HL-60/S4 treated with phorbol 12-myristate 13-acetate at 8.2 ng/mL for 4 days and 3 days (cell line): ENCODE results near the gene MAFF.
"Not testable (repeated sequence)": the region's sequence is repeated elsewhere in the genome, so short reads cannot be mapped to it uniquely, and the experiment has no call there.

Experiments used
- in situ Hi-C: fragments of 300-500 bp; cut with MboI; formaldehyde crosslinking; loops from 2 replicates; pipeline ENCODE4 v1.15.0; 2022; ENCODE audit warnings: low sequenced_read_pairs

Gene MAFF

DNA sequence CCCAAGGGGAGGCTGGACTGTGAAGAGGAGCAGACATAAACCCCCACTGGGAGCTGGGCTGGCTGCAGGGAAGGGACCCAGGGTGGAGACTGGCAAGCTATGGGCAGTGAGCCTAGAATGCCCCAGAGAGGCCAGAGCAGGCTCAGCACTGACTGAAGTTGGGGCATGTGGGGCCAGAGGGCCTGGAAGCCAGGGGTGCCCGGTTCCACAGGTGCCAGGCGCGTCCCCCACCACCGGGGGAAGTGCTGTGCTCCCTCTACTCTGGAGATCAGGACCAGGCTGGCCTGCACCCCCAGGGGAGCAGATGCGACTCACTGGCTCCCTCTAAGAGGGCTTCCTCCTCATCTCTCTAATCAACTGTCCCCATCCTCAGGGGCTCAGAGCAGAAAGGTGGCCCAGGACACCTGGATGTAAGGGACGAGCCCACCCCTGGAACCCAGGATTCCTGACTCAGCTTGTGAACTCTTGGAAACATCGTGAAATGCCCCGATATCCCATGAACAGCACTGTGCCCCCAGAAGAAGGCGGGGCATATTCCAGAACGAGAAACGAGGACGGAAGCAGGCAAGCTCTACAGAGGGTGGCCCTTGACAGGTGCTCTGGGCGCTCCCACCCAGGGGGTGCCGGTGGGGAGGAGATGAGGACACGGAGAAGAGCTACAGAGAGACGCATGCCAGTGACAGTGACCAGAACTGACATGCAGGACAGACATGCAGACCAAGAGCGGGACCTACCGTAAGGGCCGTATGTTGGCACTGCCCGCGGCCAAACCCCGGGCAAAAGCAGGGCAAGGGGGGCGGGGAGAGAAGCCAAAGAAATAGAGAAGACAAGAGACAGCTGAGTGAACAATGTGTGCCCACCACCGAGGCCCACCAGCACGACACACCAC lies 20.4 kb downstream of the MAFF start:
- in situ Hi-C loops = no loop called here

DNA sequence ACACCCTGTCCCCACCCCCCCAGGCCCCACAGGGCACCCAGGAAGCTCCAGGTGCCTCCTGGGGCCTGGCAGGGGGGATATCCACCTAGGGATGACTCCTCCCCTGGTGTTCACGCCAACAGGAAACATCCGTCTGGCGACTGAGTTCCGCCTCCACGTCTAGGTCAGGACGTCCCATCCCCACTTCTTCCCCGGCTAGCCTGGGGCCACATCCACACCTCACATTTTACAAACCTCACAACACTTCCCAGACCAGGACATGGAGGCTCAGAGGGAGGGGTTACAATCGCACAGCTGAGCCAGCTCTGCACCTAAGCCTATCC lies 21.0 kb downstream of the MAFF start:
- in situ Hi-C loops = no loop called here

DNA sequence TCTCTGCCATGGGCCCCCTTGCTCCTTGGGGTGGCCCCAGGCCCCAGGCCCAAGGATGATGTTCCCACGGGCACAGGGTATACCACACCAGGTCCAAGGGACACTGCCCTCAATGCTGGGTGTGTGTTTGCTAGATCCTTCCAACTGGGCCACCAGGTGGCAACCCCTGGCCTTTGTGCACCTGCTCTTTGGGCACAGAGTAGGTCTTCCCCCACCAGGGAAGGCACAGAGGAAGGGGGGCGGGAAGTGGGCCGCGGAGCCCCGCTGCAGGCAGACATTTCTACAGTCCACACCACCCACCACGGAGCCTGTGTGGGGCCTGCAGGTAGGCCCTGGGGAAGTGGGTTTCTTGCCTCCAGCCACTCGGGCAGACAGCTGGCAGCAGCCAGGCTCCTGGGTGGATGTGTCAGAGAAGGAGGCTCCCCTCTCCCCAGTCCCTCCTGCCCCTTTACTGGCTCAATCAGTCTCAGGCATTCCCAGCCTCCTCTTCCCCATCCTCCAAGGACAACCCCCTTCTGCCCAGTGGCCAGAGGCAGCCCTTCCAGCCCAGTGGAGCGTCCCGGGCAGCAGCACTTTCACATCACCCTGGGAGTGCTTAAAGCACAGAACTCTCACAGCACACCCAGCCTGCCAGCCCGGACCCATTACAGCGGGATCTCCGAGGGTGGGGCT lies 21.6 kb downstream of the MAFF start:
- in situ Hi-C loops = no loop called here

DNA sequence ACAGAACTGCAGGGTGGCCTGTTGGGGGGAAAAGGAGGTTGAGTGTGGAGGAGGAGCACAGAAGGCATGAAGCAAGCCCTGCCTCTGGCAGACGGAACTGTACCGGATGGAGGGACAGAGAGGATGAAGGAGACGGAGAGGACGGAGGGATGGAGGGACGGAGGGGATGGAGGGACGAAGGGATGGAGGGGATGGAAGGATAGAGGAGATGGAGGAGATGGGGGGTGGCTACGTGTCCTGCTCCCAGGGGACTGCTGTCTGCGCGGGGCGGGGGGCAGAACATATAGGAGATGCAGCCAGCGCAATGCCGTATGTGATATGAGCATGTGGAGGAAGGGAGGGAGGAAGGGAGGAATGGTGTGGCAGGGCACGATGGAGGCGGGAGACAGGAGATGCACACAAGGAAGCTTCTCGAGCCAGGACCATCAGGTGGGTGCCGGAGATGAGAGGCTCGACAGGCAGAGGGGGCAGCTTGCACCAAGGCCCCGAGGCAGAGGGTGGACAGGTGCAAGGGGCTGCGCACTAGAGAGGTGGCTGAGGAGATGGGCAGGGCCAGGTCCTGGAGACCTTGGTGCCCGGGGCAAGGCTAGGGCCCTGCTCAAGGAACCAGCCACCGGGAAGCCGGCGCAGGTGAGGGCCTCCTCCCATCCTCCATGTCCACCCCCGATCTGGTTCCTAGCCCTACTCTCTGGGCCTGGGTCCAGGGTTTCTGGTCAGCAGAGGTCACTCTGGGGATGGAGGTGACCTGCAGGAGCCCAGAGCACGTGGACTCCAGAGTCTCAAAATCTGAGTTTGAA lies 25.3 kb downstream of the MAFF start:
- in situ Hi-C loops = no loop called here

DNA sequence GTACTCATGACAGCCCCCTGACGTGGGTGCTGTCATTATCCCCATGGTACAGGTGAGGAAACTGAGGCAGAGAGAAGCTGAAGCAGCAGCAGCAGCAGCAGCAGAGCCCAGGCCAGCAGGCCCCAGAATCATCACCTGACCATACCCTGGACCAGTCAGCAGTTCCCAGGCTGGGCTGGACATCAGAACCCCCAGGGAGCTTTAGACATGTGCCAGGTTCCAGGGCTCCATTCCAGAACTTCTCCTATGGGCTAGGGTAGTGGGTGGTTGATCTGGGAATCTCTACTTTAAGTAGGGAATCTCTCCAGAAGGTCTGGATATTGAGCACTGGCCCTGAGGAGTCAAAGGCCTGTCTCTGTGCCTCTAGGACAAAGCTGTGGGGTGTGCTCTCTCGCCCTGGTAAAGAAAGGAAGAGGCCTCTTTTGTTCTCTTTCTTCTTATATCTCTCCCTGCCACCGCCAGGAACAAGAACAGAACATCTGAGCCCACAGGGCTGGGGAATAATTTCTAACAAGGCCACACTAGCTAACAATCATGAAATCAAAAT lies 26.6 kb downstream of the MAFF start:
- in situ Hi-C loops = no loop called here

DNA sequence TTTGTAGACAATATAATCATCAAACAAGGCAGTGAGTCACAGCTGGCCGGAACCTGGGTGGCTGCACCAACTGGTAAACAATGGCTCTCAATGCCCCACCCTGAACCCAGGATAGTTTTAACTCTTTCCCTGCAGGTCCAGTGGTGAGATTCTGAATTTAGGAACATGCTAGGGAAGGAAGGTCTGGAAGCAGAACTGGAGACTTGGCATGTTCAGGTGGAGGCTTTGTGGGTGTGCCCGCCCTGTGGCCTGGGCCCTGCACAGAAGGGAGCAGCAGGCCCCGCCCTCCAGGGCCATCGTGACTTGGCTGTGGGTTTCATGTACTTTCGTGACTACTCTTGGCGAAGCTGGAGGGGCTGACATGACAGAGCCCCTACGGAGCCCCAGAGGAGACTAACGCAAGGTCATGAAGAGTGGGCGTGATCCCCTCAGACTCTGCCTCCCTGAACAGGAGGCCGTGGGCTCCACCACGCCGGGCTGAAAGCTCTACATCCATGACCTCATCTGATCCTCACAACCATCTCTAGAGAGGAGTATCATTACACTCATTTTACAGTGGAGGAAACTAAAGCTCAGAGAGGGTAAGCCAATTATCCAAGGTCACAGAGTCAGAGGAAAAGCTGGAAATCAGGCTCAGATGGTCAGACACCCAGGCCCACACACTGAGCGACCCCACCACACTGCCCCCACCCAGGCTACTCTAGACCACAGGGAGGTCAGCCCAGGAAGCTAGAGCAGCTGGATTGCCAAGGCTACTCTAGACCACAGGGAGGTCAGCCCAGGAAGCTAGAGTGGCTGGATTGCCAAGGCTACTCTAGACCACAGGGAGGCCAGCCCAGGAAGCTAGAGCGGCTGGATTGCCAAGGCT lies 27.3 kb downstream of the MAFF start:
- in situ Hi-C loops = no loop called here

DNA sequence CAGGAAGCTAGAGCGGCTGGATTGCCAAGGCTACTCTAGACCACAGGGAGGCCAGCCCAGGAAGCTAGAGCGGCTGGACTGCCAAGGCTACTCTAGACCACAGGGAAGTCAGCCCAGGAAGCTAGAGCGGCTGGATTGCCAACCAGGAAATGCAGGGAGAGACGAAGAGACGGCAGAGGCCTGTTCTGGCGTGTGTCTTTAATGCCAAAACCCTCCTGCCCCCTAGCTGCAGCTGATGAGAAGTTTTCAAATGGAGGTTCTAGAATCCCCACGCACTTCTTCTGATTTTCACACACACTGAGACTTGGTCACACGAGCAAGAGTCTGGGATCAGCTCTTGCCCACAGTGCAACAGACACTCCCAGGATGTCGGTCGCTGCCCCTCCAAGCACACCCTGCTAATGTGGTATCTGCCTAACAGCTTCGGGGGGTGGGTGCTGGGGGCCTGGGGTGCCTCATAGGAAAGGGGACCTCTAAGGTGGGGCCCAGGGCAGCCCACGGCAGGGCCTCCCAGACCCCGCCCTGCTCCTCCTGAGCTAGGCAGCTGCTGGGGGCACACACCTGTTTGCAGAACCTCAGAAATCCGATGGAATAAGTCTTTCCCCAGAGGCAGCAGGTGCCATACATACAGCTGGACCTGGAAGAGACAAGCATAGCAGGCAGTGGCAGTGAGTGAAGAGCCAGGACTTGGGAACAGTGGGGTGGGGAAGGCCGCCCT lies 28.5 kb downstream of the MAFF start:
- in situ Hi-C loops = no loop called here

DNA sequence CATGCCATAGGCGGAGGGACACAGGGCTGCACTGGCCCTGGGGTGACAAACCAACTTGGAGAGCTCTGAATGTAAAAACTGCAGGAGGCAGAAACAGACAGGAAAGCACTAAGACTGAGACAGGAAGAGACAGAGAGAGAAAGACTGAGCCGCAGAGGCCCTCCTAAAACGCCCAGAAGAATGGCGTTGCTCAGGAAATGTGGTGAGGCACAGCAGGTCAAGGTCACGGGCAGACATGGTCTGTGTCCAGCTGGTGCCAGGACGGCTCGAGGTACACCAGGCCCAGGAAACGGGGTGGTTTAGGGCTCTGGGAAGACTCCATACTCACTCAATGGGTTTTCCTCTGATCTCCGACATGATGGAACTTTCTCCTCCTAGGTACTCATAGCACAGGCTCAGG lies 29.1 kb downstream of the MAFF start:
- in situ Hi-C loops = no loop called here

DNA sequence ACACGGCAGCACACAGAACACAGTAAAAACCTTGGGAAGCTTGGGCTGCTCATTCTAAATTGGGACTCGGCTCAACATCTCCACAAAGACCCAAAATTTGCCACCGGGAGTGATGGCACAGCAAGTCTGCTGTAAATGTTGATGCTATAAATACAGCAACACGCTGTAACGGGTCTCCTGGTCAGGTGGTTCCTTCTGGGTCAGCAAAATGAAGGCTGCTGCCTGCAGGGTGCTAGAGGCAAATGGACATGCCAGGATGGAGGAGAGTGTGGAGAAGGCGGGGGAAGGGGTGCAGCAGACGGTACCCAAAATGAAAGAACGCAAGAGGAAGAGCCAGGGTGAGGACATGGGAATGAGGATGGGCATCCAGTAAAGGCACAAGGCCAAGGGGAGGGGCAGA lies 30.4 kb downstream of the MAFF start:
- in situ Hi-C loops = no loop called here

DNA sequence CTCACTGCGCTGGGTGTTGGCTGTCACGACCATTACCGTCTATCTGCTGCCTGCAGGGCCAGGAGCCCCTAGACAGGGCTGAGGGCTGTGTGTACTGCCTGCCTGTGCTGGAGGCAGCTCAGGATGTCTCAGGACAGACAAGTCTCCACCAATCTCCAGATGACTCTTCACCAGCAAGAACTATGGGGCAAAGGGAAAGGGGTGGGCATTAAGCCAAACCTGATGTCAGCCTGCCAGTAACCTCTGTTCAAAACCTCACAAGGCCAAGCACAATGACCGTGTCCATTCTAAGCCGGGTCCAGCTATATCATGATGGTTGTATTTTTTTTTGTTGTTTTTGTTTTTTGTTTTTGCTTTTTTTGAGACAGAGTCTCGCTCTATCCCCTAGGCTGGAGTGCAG lies 31.6 kb downstream of the MAFF start:
- in situ Hi-C loops = no loop called here

DNA sequence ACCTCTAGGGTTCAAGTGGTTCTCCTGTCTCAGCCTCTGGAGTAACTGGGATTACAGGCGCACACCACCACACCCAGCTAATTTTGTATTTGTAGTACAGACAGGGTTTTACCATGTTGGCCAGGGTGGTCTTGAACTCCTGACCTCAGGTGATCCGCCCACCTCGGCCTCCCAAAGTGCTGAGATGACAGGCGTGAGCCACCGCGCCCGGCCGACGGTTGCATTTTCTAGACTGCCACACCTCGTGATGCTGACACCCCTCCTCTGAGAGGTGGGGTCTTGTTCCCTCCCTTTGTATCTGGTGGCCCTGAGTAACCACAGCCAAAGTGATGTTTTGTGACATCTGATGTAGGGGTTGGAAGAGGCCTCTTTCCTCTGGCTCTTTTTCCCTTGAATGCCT lies 32.1 kb downstream of the MAFF start:
- in situ Hi-C loops = not testable (repeated sequence)

DNA sequence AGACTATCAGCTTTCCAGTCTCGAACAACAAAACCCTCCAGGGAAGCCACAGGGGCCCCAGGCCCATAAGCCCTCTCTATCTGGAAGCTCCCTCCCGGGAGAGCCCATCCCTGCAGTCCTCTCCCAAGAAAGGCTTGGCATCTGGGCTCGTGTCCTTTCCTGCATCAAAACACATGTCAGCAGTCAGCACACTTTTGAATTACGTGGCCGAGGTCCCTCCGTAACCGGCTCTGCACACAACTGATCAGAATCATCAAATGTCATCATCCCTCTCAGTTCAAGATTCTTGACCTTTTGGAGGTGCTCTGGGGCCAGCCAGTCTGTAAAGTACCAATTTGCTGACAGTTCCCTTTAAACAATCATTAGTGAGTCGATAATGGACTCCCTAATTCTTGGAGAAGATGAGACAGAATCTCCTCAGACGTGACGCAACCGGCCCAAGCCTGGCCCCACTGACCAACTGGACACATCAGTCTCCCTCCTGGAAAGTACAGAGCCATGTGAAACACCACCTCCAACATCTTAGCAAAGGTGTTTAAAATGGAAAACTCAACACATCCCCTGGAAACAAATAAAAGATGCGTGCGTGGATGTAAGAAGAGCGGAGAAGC lies 33.6 kb downstream of the MAFF start:
- in situ Hi-C loops = no loop called here

DNA sequence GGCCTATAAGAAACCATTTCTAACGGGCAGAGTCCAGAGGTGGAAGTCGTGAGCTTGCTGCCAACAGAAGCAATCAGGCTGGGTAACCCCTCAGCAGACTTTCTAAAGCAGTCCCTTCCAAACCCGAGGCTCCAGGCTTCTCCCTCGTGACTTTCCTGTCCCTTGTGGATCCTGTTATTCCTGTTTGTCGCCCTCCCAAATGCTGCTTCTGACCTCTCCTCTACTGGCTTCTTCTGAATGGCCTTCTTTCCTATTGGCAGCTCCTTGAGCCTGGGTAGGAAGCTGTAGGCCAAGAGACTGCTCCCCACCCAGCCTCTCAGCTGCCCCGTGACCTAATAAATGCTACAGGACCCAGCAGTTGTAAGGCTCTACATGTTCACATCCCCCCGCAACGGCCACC lies 35.0 kb downstream of the MAFF start:
- in situ Hi-C loops = no loop called here

DNA sequence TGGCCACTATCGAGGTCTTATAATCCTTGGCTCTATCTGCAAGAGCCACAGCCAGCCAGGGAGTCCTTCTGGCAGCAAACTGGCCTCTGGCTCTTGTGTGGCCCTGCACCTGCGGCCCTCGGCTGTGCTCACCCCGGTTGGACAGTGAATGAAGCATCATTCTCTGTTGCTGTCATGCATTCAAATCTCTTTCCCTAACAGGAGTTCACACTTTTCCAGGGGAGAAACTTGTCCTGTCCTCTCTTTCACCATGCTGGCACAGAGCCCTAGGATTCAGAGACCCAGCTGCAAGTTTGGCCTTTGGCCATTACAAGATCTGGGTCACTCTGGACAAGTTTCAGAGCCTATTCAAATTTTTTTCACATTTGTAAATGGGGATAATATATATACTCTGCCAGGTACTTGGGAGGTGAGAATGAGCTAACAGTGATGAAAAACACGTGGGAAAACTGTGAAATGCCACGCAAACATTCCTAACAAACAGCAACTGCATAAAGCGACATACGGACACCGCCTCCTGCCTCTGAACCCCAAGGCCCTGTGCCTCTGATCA lies 36.8 kb downstream of the MAFF start:
- in situ Hi-C loops = no loop called here

DNA sequence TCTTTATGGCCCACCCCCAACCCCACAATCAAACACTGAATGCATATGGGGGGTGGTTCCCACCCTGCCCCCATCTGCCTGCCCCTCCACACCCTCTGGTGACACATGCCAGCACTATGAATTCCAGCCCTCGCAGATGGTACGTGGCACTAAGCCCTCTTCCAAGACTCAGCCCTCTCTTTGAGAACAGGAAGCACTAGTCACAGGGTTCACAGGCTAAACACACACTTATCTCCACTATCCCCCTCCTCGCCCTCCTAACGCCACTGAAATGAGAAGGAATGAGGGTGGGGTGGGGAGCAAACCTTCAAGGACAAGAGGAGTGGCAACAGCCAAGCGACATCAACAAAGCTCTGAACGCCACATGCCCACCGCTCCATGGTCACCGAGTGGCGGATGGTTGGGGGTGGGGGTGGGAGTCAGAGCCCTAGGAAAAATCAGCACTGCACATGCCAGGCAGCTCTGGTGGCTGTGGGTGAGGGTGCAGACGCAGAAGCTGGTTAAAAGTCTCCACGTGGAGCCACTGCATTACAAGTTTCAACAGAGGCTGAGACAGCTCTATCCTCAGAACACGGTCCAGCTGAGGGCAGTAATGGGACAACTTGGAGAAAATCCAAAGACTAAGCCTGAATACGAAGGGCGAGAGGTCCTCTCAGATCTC lies 37.4 kb downstream of the MAFF start:
- in situ Hi-C loops = no loop called here

DNA sequence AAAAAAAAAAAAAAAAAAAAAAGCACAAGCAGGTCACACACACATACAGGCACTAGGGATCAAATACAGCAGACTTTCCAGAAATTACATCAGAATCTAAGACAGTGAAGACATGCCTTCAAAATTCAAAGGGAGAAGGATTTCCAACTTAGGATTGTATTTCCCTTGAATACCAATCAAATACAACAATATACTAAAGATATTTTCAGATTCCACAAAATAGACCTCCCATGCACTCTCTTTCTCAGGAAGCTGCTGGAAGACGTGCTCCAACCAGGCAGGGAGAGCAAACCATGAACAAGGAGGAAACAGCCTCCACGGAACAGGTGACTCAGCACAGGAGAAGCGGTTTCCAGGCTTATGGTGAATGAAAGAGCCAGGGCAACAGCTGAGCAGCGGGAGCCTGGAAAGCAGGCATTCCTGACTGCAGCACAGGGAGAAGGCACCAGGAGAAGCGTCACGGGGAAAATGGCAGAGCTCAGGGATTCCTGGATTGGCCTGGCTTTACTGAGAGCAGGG lies 39.0 kb downstream of the MAFF start:
- in situ Hi-C loops = no loop called here

DNA sequence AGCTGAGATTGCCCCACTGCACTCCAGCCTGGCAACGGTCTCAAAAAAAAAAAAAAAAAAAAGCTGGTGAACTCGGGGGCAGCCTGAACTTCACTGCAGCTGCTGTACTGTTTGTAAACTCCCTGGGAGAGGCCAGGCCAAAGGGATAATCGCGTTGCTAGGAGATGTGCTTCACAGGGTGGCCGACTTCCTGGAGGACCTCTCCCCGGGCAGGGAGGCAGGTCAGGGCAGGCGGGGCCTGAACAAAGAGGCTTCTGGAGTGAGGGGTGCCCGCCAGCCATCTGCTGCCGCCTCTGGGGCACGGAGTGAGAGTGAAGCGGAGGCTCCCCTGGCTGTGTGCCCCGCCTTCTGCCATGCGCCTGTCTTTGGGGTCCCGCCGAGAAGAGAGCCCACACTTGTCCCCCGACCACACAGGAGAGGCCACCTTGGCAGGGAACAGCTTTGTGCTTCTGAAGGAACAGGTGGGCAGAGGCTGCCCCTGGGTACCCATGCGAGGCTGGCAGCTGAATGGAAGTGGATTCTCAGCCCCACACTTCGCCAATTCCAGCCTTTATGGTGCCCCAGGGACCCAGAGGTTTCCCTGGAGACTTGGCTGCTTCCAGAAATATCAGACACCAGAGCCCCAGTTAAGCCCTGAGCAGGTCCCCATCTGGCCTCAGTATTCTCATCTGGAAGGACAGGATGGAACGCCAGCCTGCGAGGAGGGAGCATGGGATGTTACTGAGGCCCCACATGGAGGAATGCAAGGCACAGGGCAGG lies 41.4 kb downstream of the MAFF start:
- in situ Hi-C loops = no loop called here

DNA sequence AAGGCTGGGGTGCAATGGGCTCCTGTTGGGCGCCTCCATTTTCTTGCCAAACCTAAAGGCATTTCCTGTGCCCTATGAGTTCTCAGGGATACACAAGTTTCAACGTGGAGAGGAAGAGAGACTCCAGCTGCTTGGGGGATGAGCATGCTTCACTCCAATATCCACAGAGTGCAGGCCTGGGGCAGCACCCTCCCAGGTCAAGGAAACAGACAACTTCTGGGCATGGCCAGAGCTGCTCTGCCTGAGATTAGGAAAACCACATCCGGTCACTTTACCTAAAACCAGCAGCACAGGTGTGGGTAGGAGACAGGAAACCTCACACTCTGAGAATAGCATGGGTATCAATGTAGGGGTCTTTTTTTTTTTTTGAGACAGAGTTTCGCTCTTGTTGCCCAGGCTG lies 42.3 kb downstream of the MAFF start:
- in situ Hi-C loops = no loop called here
